ENCODE measurements around the gene ENPP6.
"Not testable (repeated sequence)": the region's sequence is repeated elsewhere in the genome, so short reads cannot be mapped to it uniquely, and the experiment has no call there.

Gene ENPP6

GRCh38 chr4:184052616-184053015 is 165.1 kb downstream of the ENPP6 start:
- Histone ChIP-seq H3K9ac (ENCODE audit: low read depth in 1 of 2, low read length in 2 of 2) (no peak overlapping the region), H3K9me3 (ENCODE audit: control insufficient read depth in 2 of 2, low read length in 2 of 2) (no peaks in the 10 kb centered on the region), H3K4me3 (ENCODE audit: low read length in 2 of 2) (no peak overlapping the region), H3K36me3 (ENCODE audit: control insufficient read depth in 2 of 2, insufficient read depth in 2 of 2, low read length in 2 of 2) (no peaks in the 10 kb centered on the region), H3K4me1 (ENCODE audit: control insufficient read depth in 2 of 2, insufficient read depth in 2 of 2, low read length in 2 of 2) (peaks cover 0 to 5% of the 10 kb centered on the region in 2 donors), H3K27me3 (ENCODE audit: control insufficient read depth in 2 of 2, insufficient read depth in 2 of 2, low read length in 2 of 2) (no peaks in the 10 kb centered on the region), H3K27ac (ENCODE audit: low read depth in 2 of 2, low read length in 2 of 2) (no peak overlapping the region)

GRCh38 chr4:184051262-184051661 is 166.4 kb downstream of the ENPP6 start:
- not testable (repeated sequence) for H3K4me1 ChIP-seq (ENCODE audit: control insufficient read depth in 2 of 2, insufficient read depth in 2 of 2, low read length in 2 of 2); H3K27me3 ChIP-seq (ENCODE audit: control insufficient read depth in 2 of 2, insufficient read depth in 2 of 2, low read length in 2 of 2); H3K9me3 ChIP-seq (ENCODE audit: control insufficient read depth in 2 of 2, low read length in 2 of 2); H3K4me3 ChIP-seq (ENCODE audit: low read length in 2 of 2); H3K36me3 ChIP-seq (ENCODE audit: control insufficient read depth in 2 of 2, insufficient read depth in 2 of 2, low read length in 2 of 2); H3K27ac ChIP-seq (ENCODE audit: low read depth in 2 of 2, low read length in 2 of 2); H3K9ac ChIP-seq (ENCODE audit: low read depth in 1 of 2, low read length in 2 of 2)

- Histone ChIP-seq H3K4me1 (ENCODE audit: control insufficient read depth in 2 of 2, insufficient read depth in 2 of 2, low read length in 2 of 2) (no peaks in the 10 kb centered on the region), H3K4me3 (ENCODE audit: low read length in 2 of 2) (no peak overlapping the region), H3K9me3 (ENCODE audit: control insufficient read depth in 2 of 2, low read length in 2 of 2) (peaks cover 0 to 3% of the 10 kb centered on the region in 2 donors)
These were observed 171.5 kb downstream of the ENPP6 start for GRCh38 chr4:184046148-184046547.

GRCh38 chr4:184041156-184041555 is 176.5 kb downstream of the ENPP6 start:
- Histone ChIP-seq H3K27me3 (ENCODE audit: control insufficient read depth in 2 of 2, insufficient read depth in 2 of 2, low read length in 2 of 2) (no peaks in the 10 kb centered on the region), H3K9ac (ENCODE audit: low read depth in 1 of 2, low read length in 2 of 2) (no peak overlapping the region), H3K4me1 (ENCODE audit: control insufficient read depth in 2 of 2, insufficient read depth in 2 of 2, low read length in 2 of 2) (no peaks in the 10 kb centered on the region), H3K9me3 (ENCODE audit: control insufficient read depth in 2 of 2, low read length in 2 of 2) (no peaks in the 10 kb centered on the region), H3K27ac (ENCODE audit: low read depth in 2 of 2, low read length in 2 of 2) (no peak overlapping the region), H3K36me3 (ENCODE audit: control insufficient read depth in 2 of 2, insufficient read depth in 2 of 2, low read length in 2 of 2) (no peaks in the 10 kb centered on the region), H3K4me3 (ENCODE audit: low read length in 2 of 2) (no peak overlapping the region)

More at GRCh38 chr4:184046148-184046547, 171.5 kb downstream of the ENPP6 start:
- H3K27me3 ChIP-seq (ENCODE audit: control insufficient read depth in 2 of 2, insufficient read depth in 2 of 2, low read length in 2 of 2): no peaks in the 10 kb centered on the region
- no peak overlapping the region for H3K27ac ChIP-seq (ENCODE audit: low read depth in 2 of 2, low read length in 2 of 2)
- H3K36me3 ChIP-seq (ENCODE audit: control insufficient read depth in 2 of 2, insufficient read depth in 2 of 2, low read length in 2 of 2): no peaks in the 10 kb centered on the region
- no peak overlapping the region for H3K9ac ChIP-seq (ENCODE audit: low read depth in 1 of 2, low read length in 2 of 2)

GRCh38 chr4:184039963-184040383 is 177.7 kb downstream of the ENPP6 start:
- no peaks in the 10 kb centered on the region for H3K36me3 ChIP-seq (ENCODE audit: control insufficient read depth in 2 of 2, insufficient read depth in 2 of 2, low read length in 2 of 2)
- no peak overlapping the region for H3K4me3 ChIP-seq (ENCODE audit: low read length in 2 of 2)
- H3K27me3 ChIP-seq (ENCODE audit: control insufficient read depth in 2 of 2, insufficient read depth in 2 of 2, low read length in 2 of 2): no peaks in the 10 kb centered on the region
- no peaks in the 10 kb centered on the region for H3K9me3 ChIP-seq (ENCODE audit: control insufficient read depth in 2 of 2, low read length in 2 of 2)
- H3K4me1 ChIP-seq (ENCODE audit: control insufficient read depth in 2 of 2, insufficient read depth in 2 of 2, low read length in 2 of 2): no peaks in the 10 kb centered on the region
- H3K9ac ChIP-seq (ENCODE audit: low read depth in 1 of 2, low read length in 2 of 2): no peak overlapping the region
- H3K27ac ChIP-seq (ENCODE audit: low read depth in 2 of 2, low read length in 2 of 2): no peak overlapping the region

All from mucosa of rectum (tissue), 2 donors.